Fibroblast of lung (primary cell): ENCODE measurements around the gene EFNA1.

ENCODE experiments used
- EZH2 ChIP-seq: IDR thresholded peaks from 2 replicates; pipeline ENCODE4 v1.5.1; 2012; ENCODE audit warnings: low read length, control low read depth, mild to moderate bottlenecking; ENCODE audit errors: missing control alignments
- TF ChIP-seq, protein P1 (sequence below), 2 donors: IDR thresholded peaks in 1 of 2; conservative IDR thresholded peaks in 1 of 2; 1 replicate in 1 of 2; 2 replicates in 1 of 2; pipeline ENCODE4 v1.5.1; 2011 to 2012; ENCODE audit warnings: low read length in 2 of 2, control low read depth in 1 of 2, inconsistent platforms in 1 of 2, low read depth in 1 of 2, mild to moderate bottlenecking in 1 of 2

DNA sequence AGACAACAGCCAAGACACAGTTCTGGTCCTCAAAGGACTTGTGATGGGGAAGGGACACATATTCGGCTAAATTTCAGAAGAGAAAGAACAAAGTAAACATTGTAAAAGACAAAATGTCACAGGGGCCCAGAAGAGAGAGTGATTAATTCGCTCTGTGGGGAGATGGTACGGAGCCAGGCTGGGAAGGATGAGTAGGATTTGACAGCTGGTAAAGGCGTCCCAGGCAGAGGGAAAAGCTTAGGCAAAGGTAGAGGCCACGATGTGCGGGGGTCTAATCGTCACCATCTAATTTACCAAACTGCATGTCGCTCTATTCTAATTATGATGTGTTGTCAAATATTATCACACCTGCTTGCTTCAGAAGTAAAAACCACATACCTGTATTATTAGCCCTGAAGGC is 17.3 kb upstream of the EFNA1 start:
- TF ChIP-seq, protein P1, sequence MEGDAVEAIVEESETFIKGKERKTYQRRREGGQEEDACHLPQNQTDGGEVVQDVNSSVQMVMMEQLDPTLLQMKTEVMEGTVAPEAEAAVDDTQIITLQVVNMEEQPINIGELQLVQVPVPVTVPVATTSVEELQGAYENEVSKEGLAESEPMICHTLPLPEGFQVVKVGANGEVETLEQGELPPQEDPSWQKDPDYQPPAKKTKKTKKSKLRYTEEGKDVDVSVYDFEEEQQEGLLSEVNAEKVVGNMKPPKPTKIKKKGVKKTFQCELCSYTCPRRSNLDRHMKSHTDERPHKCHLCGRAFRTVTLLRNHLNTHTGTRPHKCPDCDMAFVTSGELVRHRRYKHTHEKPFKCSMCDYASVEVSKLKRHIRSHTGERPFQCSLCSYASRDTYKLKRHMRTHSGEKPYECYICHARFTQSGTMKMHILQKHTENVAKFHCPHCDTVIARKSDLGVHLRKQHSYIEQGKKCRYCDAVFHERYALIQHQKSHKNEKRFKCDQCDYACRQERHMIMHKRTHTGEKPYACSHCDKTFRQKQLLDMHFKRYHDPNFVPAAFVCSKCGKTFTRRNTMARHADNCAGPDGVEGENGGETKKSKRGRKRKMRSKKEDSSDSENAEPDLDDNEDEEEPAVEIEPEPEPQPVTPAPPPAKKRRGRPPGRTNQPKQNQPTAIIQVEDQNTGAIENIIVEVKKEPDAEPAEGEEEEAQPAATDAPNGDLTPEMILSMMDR (conservative IDR thresholded peaks at IDR 0.05 in 1 of 2, IDR thresholded peaks at IDR 0.05 in 1 of 2; ENCODE audit: low read depth in 1 of 2, low read length in 2 of 2), result no peak
- no peak for TF ChIP-seq EZH2
